T47D (cell line): ENCODE measurements around the gene COG6.
A peak's percentile ranks its signal among the peaks of the same experiment; 100 is the strongest.

Experiments
- DNase-seq, 2 experiments: peaks; one replicate each; pipeline versions ENCODE4 v3.0.0 to v3.0.0-alpha.2; 2011 to 2012; ENCODE audit warnings: low read depth in 1 of 2, low spot score in 1 of 2
- JUND ChIP-seq: IDR thresholded peaks from 2 replicates; pipeline ENCODE4 v1.6.1; 2012; ENCODE audit warnings: low read depth
- in situ Hi-C: cut with HindIII; loops from 2 replicates; pipeline ENCODE4 v1.10.0; 2016; ENCODE audit warnings: low sequenced_read_pairs, low pct_unique_long_range_greater_than_20kb

Gene COG6

DNA sequence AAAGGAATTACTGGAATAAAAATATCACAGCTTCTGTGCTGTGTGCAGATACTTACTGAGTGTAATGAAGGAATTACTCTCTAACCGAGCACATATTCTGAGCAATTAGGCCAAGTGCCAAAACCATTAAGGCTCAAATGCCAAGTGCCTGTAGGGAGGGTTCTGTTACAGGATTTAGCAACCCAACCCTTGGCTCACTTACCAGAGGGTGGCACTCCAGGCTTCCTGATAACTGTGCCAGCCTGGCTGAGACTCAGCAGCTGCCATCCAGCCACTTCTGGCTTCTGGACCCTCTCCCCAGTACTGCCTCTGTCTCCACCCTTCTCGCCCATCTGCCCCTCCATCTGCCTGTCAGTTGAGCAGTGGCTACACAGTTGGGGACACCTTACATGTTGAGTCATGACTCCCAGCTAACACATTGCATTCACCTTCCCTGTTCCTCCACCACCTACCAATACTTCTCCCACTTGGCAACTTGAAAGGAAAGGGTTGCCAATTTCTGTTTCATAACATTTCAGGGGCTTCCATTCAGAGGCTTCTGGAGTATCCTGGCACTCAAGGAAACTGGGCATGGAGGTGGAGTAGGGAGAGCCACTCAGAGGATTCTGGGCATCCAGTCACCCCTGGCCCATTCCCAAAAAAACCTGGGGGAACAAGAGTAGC is 110.5 kb downstream of the COG6 start:
- in situ Hi-C loops: no loop called here
- no peak for TF ChIP-seq JUND
- peak in 1 of 2 experiments; percentile 37 for DNase-seq

DNA sequence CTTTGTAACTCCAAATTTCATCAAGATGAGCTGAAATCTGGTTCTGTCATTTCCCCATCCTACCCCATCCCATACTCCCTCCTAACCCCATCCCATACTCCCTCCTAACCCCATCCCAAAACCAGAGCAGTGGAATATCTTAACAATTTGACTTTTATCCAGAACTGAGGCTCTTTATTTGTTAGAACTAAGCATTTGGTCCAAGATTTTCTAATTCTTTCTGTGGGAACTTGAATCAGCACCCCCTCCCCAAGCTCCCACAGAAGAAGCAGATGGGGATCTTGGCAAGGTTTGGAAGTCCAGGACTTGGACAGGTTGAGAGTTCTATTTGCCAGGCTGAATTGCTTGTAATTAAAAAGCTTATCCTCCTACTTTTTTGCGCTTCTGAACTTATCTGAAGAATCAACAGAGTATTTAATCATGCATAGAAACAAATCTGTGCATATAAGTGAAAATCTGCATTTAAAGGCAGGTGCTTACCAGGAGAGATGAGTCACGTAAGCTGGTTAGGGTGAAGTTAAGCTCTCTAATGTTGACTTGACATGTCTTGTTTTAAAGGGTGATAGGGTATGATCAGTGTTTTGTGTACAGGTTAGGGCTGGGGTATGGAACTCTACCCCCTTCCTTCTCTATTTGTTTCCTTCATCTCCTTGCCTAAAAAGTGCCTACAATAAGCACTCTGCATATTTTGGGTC is 111.1 kb downstream of the COG6 start:
- no peak for DNase-seq
- in situ Hi-C loops: no loop called here
- TF ChIP-seq JUND: no peak

DNA sequence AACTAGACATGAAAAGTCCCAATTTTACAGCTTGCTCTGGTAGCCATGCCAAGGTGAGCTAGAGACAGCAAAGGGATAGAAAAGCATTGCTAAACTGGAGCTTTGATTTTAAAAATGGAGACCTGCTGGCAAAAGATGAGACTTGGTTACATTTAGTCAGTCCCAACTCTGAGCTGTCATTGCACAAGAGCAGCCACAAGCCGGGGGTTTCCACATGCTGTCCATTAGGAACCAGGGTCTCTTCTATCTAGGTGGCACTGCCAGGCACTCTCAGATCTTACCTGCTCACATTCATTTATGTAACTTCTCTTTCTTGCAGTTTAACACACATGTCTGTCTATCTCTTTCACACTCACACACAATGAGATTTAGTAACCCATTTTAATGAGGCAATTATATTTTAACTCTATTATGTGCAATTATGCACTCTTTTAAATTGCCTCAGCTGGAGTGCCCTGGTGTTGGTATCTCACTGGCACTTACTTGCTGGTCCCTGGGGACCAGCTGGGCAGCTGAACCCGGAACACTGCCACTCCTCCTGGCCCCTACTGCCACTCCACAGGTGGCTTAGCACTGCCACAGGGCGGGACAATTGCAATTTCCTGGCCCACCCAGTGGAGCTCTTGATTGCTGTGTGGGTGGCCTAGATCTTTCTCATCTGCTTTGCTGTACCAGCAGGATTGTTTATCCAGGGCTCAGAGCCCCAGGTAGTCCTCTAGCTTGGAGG is 112.5 kb downstream of the COG6 start:
- in situ Hi-C loops: no loop called here
- no peak for TF ChIP-seq JUND
- no peak for DNase-seq

DNA sequence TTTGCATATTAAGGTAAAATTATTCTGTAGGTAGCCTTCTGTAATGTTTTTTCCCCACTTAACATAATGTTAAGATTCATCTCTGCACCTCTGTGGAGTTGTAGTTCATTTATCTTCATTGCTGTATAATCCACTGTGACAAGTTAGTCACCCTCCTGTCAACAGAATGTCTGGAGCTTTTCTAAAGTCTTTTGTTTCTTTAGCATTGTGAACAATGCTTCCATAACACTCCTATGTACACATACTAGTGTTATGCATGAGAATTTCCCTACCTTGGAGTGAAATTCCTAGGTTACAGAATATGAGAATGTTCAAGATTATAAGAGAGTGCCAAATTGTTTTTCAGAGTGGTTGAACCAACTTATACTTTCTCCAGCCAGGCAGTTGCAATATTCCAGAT is 113.5 kb downstream of the COG6 start:
- no peak for DNase-seq
- in situ Hi-C loops: no loop called here
- no peak for TF ChIP-seq JUND

DNA sequence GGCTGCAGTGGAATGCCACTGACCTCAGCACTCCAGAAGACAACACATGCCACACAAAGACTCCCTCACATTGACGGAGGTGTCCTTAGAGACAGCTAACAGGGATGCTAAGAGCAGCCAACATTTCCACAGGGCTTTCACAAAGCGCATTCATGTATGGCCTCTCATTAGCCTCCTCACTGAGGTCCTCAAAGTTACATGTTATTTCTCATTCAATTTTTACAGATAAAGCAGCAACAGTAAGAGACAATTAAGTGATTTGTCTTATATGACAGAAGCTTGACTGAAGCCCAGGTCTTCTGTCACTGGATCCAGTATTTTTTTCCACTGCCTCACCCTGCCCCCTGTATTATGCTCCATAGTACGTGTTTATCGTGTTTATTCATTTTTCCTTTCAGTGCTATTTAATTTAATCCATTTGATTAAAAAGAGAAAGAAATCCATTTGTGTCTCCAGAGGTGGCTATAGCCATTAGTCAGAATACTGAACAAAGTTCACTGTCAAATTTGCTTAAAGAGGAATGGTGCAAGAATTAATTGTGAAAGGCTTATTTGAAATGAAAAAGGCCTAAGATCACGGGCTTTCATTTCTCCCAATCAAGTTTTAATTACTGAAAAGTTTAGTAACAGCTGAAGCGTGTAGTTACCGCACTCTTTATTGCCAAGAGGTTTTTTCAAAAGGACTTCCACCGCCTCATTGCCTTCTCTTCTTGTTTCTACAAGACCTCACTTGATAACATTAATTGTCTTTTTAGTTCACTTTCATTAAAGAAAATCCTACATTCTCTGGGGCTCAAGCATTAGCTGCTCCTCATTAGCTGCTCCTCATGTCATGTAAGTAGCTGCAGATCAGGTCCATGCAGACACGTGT is 115.0 kb downstream of the COG6 start:
- no peak for DNase-seq
- in situ Hi-C loops: no loop called here
- no peak for TF ChIP-seq JUND

DNA sequence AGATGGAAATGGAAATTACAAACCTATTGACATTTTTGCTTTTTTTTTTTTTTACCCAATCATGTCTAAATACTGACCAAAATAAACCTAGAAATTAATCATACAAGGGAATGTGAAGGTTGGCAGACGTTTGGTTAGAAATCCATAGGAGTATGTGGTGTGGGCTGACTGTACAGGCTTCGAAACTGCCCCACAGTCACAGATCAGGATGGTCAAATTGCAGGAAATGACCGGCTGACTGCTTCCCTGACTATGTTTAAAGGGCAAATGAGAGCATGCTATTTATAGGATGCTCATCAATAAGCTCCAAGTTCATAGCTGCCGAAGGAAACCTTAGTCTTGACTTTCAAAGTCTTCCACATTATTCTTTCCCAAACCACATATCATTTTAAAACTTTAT is 118.4 kb downstream of the COG6 start:
- TF ChIP-seq JUND: no peak
- in situ Hi-C loops: no loop called here
- no peak for DNase-seq

DNA sequence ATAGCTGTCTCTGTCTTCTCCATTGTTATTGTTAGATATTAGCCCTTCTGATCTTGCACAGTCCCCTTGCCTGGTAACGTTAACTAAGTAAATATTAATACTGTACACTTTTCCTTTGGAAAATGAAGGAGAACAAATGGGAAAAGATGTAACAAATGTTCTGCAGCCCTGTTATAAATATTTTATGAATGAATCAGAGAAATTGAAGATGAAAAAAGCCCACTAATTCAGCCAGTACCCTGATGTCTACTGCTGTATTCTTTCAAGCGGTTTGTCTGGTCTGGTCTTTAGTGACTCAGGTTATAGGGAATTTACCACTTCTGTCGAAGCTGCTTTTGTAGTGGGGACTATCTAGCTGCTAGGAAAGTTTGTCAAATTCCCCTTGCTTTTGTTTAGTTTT is 121.0 kb downstream of the COG6 start:
- no peak for DNase-seq
- TF ChIP-seq JUND: no peak
- in situ Hi-C loops: no loop called here

DNA sequence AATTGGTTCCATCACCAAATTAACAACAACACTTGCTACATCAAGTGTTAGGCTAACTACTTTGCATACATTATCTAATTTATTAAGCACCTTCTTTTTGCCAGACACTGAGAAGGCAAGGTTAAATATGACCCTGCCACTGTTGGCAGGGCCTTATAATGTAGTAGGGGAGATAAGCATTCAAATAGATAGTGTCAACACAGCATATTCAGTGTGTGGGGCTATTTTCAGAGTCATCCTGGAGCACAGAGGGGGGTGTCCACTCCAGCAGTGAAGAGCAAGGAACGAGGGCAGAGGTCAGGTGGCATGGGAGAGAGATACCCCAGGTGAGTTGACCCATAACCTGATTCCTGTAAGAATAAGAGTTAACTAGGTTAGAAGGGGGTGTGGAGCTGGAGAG is 121.6 kb downstream of the COG6 start:
- in situ Hi-C loops: no loop called here
- DNase-seq: no peak
- TF ChIP-seq JUND: no peak

DNA sequence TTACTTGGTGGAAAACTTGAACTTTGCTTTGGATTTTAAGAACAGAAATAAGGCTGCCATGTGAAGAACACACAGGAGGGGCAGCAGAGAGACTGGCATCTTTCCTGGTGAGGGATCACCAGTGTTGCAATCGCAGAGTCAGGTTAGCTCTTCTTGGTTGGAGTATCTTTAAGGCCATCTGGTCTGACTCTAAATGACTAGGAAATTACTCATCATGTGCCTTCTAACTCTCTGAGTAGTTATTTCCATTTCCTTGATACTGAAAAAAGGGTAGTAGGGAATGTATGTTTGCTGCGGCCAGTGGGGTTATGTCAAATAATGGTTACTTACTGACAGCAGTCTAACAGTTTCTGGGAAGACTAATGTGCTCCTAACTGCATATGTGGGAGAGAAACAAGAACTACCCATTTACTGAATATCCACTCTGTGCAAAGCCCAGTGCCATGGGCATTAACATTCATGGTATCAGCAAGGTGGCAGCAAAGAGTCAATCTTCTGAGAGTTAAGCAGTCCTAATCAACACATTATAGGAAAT is 122.1 kb downstream of the COG6 start:
- DNase-seq: peak in 1 of 2 experiments; percentile 56
- in situ Hi-C loops: no loop called here
- no peak for TF ChIP-seq JUND

DNA sequence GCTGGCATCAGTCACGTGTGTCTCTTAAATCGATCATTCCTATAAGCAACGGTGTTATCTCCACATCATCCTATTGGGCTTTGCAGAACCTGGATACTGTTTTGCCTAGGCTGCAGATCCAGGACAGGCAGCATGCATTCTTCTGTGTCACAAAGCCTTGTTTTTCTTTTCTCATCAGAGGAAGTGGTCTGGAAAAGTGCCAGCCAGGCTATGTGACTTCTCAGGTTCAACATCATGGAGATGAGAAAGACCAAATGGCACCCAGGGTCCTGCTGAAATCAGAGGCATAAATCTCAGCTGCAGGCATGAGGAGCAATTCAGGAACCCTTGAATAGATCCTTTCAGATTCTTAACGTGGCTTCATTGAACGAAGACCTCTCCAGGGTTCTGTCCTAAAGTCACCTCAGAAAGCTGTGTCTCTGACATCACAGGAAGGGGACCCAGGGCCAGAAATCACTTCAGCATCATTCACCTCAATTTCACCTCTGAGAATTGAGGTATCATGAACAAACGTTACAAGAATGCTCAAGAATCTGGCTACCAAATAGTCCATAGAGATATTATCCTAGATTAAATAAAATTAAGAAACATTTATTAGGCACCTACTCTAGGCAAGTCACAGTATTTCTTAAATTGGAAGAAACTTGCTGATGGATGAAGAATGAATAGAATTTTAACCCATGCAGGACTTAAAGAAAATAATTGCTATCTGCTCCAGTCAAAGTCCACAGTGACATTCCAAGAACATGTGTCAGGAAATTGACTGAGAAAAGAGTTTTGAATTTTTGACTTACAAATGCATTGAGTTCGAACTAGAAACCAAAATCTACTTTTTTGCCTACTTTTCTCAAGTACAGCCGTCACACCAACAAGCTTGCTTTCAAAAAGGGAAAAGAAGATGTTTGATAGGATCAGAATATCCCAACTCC is 124.1 kb downstream of the COG6 start:
- DNase-seq: no peak
- TF ChIP-seq JUND: no peak
- in situ Hi-C loops: no loop called here

DNA sequence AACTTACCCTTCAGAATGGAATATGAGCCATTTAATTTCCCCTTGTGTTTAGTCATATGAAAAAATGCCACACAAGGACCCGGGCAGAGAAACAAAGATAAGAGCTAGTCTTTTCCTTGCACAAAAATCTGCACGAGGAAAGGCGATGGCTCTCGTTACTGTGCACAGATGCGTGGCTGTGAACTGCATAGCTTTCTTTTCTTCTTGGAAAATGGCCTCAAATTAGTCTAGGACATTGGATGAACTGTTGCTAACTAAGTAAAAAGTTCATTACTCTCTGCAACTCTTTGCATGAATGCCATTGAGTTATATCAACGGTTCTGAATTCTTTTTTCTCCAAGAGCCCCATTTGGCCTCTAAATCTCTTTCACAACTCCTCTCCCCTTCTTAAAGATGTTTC is 125.2 kb downstream of the COG6 start:
- DNase-seq: no peak
- in situ Hi-C loops: no loop called here
- no peak for TF ChIP-seq JUND

DNA sequence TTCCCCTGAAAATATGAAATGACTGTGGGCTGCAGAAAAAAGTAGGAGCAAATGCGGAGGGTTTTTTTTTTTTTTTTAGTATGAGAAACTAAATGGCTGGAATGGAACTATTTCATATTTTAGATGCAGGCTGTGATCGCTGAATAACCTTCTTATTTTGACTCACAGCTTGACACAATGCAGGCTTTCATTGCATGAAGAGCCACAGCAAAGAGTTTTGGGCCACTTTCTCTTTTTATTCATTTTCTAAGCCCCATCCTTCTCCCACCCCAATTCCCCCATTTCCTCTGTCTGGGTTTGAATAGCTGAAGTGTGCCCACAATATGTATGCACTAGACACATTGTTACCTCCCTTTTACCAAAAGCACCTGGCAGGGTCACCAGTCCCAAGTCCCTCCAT is 125.9 kb downstream of the COG6 start:
- no peak for TF ChIP-seq JUND
- no peak for DNase-seq
- in situ Hi-C loops: no loop called here
